Esophagus squamous epithelium (tissue), 5 donors: ENCODE data around the gene LIF. TPM values are rescaled to one million over a fixed set of nuclear protein-coding genes. Genes with fewer than 3 reads are reported as not detected.

Experiments used
- DNase-seq: peaks from one replicate; lab custom pipeline; 2025; lab: John Stamatoyannopoulos, UW
- H3K27ac ChIP-seq, 4 donors: fragments of 200-600 bp; sonication (generic); one replicate each; pipeline ENCODE4 v1.5.1; 2016 to 2019; ENCODE audit warnings: mild to moderate bottlenecking in 1 of 4
- H3K27me3 ChIP-seq, 4 donors: fragments of 200-600 bp; sonication (generic); 1 replicate in 3 of 4; 2 replicates in 1 of 4; pipeline versions ENCODE4 v1.5.1 to v1.6.0; 2017 to 2021; ENCODE audit warnings: antibody characterized with exemption in 1 of 4
- H3K36me3 ChIP-seq, 3 donors: fragments of 200-600 bp; sonication (generic); one replicate each; pipeline ENCODE4 v1.5.1; 2016 to 2019
- H3K4me1 ChIP-seq, 3 donors: fragments of 200-600 bp; sonication (generic); one replicate each; pipeline ENCODE4 v1.5.1; 2017 to 2019
- H3K4me3 ChIP-seq, 4 donors: fragments of 200-600 bp; sonication (generic); 1 replicate in 3 of 4; 2 replicates in 1 of 4; pipeline ENCODE4 v1.5.1; 2016 to 2019; ENCODE audit warnings: mild to moderate bottlenecking in 2 of 4, moderate library complexity in 1 of 4
- H3K9me3 ChIP-seq, 3 donors: fragments of 200-600 bp; sonication (generic); one replicate each; pipeline ENCODE4 v1.5.1; 2016 to 2019
- CTCF ChIP-seq, 6 experiments: fragments of 450-650 bp in 4 of 6; fragments of 200-600 bp in 2 of 6; sonication (generic) in 2 of 6; IDR thresholded peaks; one replicate each; pipeline ENCODE4 v1.5.1; 2016 to 2019; ENCODE audit warnings: antibody characterized with exemption in 6 of 6, mild to moderate bottlenecking in 4 of 6, moderate library complexity in 4 of 6
- POLR2A ChIP-seq, 4 donors: fragments of 450-650 bp; IDR thresholded peaks; one replicate each; pipeline ENCODE4 v1.6.1; 2017; ENCODE audit warnings: antibody characterized with exemption in 4 of 4, mild to moderate bottlenecking in 4 of 4, moderate library complexity in 3 of 4
- WGBS, 2 donors: methylation state at CpG; one replicate each; pipeline ENCODE4 v1.1.5; 2018; 5-methylcytosine and 5-hydroxymethylcytosine counted together
- intact Hi-C: fragments of 100-400 bp; cut with DNase I; formaldehyde crosslinking; loops from one replicate; pipeline ENCODE4 v1.15.0; 2022
- total RNA-seq, 4 donors: library from RNA; depleted of rRNA; stranded (reverse); fragments of >200 nt; gene quantifications; one replicate each; pipeline ENCODE4 v1.1.0, GENCODE V29; 2016
- donor health status: DM: yes; HTN: yes; CAD: no.

Gene LIF
- total RNA-seq, 4 donors from 2014 or later = 0.08 to 0.76 (median 0.10) TPM

DNA sequence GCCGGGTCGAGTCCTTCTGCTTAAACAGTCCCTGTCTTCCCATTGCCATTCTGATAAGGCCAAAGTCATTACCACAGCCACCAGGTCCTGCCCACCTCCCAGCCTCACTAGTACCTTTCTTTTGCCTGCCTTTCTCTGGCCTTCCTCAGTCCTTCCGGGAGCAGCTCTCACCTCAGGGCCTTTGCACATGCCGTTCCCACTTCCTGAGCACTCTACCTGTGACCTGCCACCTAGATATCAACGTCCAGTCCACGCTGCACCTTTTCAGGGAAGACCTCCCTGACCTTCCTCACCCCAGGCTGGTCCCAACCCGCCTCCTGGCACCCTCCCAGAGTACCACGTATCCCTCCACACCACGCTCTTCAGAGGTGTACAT lies 27.9 kb upstream of the LIF start:
- H3K4me1 ChIP-seq = peaks cover 25 to 62% (median 35%) of the 10 kb centered on the region in 3 donors
- 61 to 64% methylated on average over 9 of the region's 9 CpGs for WGBS, 2 donors
- H3K27ac ChIP-seq = peak overlapping the region in 2 of 4 donors; percentile 5 to 10
- intact Hi-C loops = loop anchor here (5.0 kb wide), 1 partner anchor 333 kb away; the partner anchor contains the start of gene TCN2
- no peak for TF ChIP-seq POLR2A (IDR thresholded peaks at IDR 0.05)
- TF ChIP-seq CTCF (IDR thresholded peaks at IDR 0.05) = no peak
- H3K4me3 ChIP-seq = no peak overlapping the region
- no peaks in the 10 kb centered on the region for H3K27me3 ChIP-seq
- H3K36me3 ChIP-seq = no peaks in the 10 kb centered on the region
- DNase-seq = no peak
- H3K9me3 ChIP-seq = no peaks in the 10 kb centered on the region

DNA sequence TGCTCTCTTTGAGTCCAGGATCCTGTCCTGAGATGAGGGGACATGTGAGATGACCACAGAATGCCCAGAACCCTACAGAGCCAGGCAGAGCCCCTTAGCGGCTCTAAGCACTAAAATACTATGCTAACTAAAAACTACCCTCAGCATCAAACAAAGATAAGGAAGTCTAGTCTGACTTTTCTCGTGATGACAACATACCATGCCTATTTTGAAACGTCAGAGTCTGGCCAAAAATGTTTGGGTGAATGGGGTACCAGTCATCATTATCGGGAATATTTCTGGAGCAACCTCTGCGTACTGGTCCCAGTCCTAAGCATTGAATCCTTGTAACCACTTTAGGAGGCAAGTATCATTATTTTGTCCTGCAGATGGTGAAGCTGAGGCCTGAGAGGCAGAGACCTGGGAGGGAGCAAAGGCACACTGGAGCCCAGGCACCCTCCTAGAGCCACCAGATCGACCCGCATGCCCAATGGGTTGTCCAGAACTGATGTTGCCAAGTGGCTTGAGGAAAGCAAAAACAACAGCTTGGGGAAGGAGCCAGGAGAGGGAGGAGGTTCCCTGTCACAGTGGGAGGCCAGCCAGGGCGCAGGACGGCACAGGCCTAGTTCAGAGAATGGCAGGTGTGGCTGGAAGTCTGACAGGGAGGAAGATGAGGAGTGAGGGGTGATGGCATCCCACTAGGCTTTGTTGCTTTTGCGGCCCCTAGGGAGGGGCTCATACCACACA lies 27.3 kb upstream of the LIF start:
- Histone ChIP-seq H3K4me3 (no peak overlapping the region), H3K36me3 (no peaks in the 10 kb centered on the region), H3K9me3 (no peaks in the 10 kb centered on the region), H3K4me1 (peaks cover 19 to 57% (median 31%) of the 10 kb centered on the region in 3 donors), H3K27me3 (no peaks in the 10 kb centered on the region), H3K27ac (peak overlapping the region in 2 of 4 donors; percentile 5 to 10)
- intact Hi-C loops = loop anchor here (5.0 kb wide), 1 partner anchor 333 kb away; the partner anchor contains the start of gene TCN2
- WGBS, 2 donors = 36 to 47% methylated on average over 10 of the region's 10 CpGs
- TF ChIP-seq POLR2A (IDR thresholded peaks at IDR 0.05) = no peak
- no peak for TF ChIP-seq CTCF (IDR thresholded peaks at IDR 0.05)
- no peak for DNase-seq

DNA sequence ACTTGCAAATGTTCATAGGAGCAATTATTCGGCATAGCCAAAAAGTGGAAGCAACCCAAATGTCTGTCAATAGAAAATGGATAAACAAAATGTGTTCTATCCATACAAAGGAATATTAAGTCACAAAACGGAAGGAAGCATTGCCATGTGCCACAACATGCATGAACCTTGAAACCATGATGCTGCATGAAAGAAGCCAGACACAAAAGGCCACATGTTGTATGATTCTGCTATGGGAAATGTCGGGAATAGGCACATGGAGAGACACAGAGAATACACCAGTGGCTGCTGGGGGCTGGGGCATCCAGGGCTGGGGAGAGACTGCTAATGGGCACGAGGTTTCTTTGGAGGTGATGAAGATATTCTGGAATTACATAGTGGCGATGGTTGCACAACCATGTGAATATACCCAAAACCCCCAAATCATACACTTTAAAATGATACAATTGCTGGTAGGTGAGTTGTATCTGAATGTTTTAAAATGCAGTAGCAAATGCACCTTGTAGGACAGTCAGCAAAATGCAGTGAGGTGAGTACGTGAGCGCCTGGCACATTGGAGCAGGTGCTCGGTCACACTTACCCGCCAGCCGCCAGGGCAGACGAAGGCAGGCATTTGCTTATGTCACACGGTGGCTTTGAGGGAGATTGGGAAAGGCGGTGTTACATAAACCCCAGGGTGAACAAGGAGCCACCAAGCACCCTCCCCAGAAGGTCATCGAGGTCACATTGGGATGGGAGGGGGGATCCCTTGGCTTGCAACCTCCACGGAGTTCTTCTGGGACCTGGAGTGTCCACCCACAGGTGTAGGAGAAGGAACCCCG lies 26.4 kb upstream of the LIF start:
- 74 to 79% methylated on average over 15 to 16 of the region's 16 CpGs for WGBS, 2 donors
- intact Hi-C loops = loop anchor here (5.0 kb wide), 1 partner anchor 334 kb away; the partner anchor contains the start of gene TCN2

GRCh38 chr22:30270832-30271231 lies 24.3 kb upstream of the LIF start:
- Histone ChIP-seq H3K9me3 (no peaks in the 10 kb centered on the region), H3K4me1 (peaks cover 1 to 36% (median 7%) of the 10 kb centered on the region in 3 donors), H3K36me3 (no peaks in the 10 kb centered on the region), H3K4me3 (no peak overlapping the region), H3K27ac (peak overlapping the region in 3 of 4 donors; percentile 30 to 52 (median 44)), H3K27me3 (no peaks in the 10 kb centered on the region)
- DNase-seq = peak; percentile 44
- intact Hi-C loops = loop anchor here (5.0 kb wide), 1 partner anchor 336 kb away; the partner anchor contains the start of gene TCN2
- TF ChIP-seq CTCF (IDR thresholded peaks at IDR 0.05) (no peak), POLR2A (IDR thresholded peaks at IDR 0.05) (peak in 1 of 4 donors; percentile 23)
- 75 to 80% methylated on average over 9 to 16 of the region's 16 CpGs for WGBS, 2 donors

More for the DNA sequence above, 26.4 kb upstream of the LIF start:
- no peak for DNase-seq
- Histone ChIP-seq H3K9me3 (no peaks in the 10 kb centered on the region), H3K36me3 (no peaks in the 10 kb centered on the region), H3K27me3 (no peaks in the 10 kb centered on the region), H3K27ac (no peak overlapping the region), H3K4me3 (no peak overlapping the region), H3K4me1 (peaks cover 11 to 52% (median 23%) of the 10 kb centered on the region in 3 donors)
- no peak for TF ChIP-seq POLR2A (IDR thresholded peaks at IDR 0.05)
- TF ChIP-seq CTCF (IDR thresholded peaks at IDR 0.05) = no peak
